Measurements from ENCODE around the gene SLC25A13.
A peak's percentile ranks its signal among the peaks of the same experiment; 100 is the strongest.

SLC25A13 gene

GRCh38 chr7:96202102-96202501 is 119.8 kb downstream of the SLC25A13 start:
- no peak for DNase-seq (ENCODE audit: low spot score)

- DNase-seq (ENCODE audit: low spot score), result no peak
Observed at GRCh38 chr7:96200740-96201139, 121.2 kb downstream of the SLC25A13 start.

- no peak for DNase-seq (ENCODE audit: low spot score)
Observed at GRCh38 chr7:96199421-96199820, 122.5 kb downstream of the SLC25A13 start.

- no peak for DNase-seq (ENCODE audit: low spot score)
Observed at GRCh38 chr7:96198047-96198636, 123.8 kb downstream of the SLC25A13 start.

GRCh38 chr7:96196676-96197075 is 125.2 kb downstream of the SLC25A13 start:
- no peak for DNase-seq (ENCODE audit: low spot score)

GRCh38 chr7:96189129-96189820 is 132.6 kb downstream of the SLC25A13 start:
- no peak for DNase-seq (ENCODE audit: low spot score)

GRCh38 chr7:96188591-96188991 is 133.3 kb downstream of the SLC25A13 start:
- DNase-seq (ENCODE audit: low spot score), result no peak

- DNase-seq (ENCODE audit: low spot score), result no peak
Observed at GRCh38 chr7:96188174-96188581, 133.7 kb downstream of the SLC25A13 start.

- DNase-seq (ENCODE audit: low spot score), result no peak
Observed at GRCh38 chr7:96187735-96188134, 134.2 kb downstream of the SLC25A13 start.

GRCh38 chr7:96184783-96185182 is 137.1 kb downstream of the SLC25A13 start:
- DNase-seq (ENCODE audit: low spot score), result no peak

- no peak for DNase-seq (ENCODE audit: low spot score)
Observed at GRCh38 chr7:96183163-96183670, 138.7 kb downstream of the SLC25A13 start.

- DNase-seq (ENCODE audit: low spot score), result no peak
Observed at GRCh38 chr7:96182424-96183158, 139.3 kb downstream of the SLC25A13 start.

GRCh38 chr7:96181174-96181573 is 140.7 kb downstream of the SLC25A13 start:
- no peak for DNase-seq (ENCODE audit: low spot score)

GRCh38 chr7:96179837-96180236 is 142.1 kb downstream of the SLC25A13 start:
- peak; percentile 20 for DNase-seq (ENCODE audit: low spot score)

GRCh38 chr7:96179341-96179740 is 142.6 kb downstream of the SLC25A13 start:
- no peak for DNase-seq (ENCODE audit: low spot score)

GRCh38 chr7:96178581-96178980 is 143.3 kb downstream of the SLC25A13 start:
- no peak for DNase-seq (ENCODE audit: low spot score)

GRCh38 chr7:96177353-96177752 is 144.5 kb downstream of the SLC25A13 start:
- no peak for DNase-seq (ENCODE audit: low spot score)

GRCh38 chr7:96174812-96175211 is 147.1 kb downstream of the SLC25A13 start:
- no peak for DNase-seq (ENCODE audit: low spot score)

- no peak for DNase-seq (ENCODE audit: low spot score)
Observed at GRCh38 chr7:96173781-96174180, 148.1 kb downstream of the SLC25A13 start.

GRCh38 chr7:96169439-96169838 is 152.5 kb downstream of the SLC25A13 start:
- no peak for DNase-seq (ENCODE audit: low spot score)

GRCh38 chr7:96167424-96167823 is 154.5 kb downstream of the SLC25A13 start:
- DNase-seq (ENCODE audit: low spot score), result no peak

- DNase-seq (ENCODE audit: low spot score), result no peak
Observed at GRCh38 chr7:96161897-96162296, 160.0 kb downstream of the SLC25A13 start.

GRCh38 chr7:96157856-96158255 is 164.0 kb downstream of the SLC25A13 start:
- no peak for DNase-seq (ENCODE audit: low spot score)

All from RKO (cell line).